Activated CD8-positive, alpha-beta T cell treated with anti-CD3 and anti-CD28 coated beads for 36 hours (primary cell): ENCODE measurements around the gene LVRN. TPM values are rescaled to one million over a fixed set of nuclear protein-coding genes. Genes with fewer than 3 reads are reported as not detected.

Source experiments
- ATAC-seq: fragments of 200-7000 bp; cut with Tn5 transposase; one replicate; pipeline ENCODE4 v1.10.0; 2021; ENCODE audit warnings: mild to moderate bottlenecking, moderate library complexity
- CTCF ChIA-PET: fragments of 350-600 bp; sonication (Branson Sonifier 250); formaldehyde crosslinking; loops from one replicate; lab custom pipeline; 2021; ENCODE audit warnings: antibody characterized with exemption; lab: Charles Lee
- POLR2A ChIA-PET: fragments of 350-600 bp; sonication (Branson Sonifier 250); formaldehyde crosslinking; loops from one replicate; lab custom pipeline; 2021; ENCODE audit warnings: antibody characterized with exemption; lab: Charles Lee
- DNase-seq: peaks from one replicate; pipeline ENCODE4 v3.0.0-alpha.2; 2020
- H3K27ac Mint-ChIP-seq: one replicate; pipeline ENCODE4 v1.8.0; 2021; ENCODE audit warnings: mild to moderate bottlenecking, mixed read lengths
- H3K27me3 Mint-ChIP-seq: one replicate; pipeline ENCODE4 v1.8.0; 2021; ENCODE audit warnings: mixed read lengths
- H3K36me3 Mint-ChIP-seq: one replicate; pipeline ENCODE4 v1.8.0; 2021; ENCODE audit warnings: low read depth, mixed read lengths
- H3K4me1 Mint-ChIP-seq: one replicate; pipeline ENCODE4 v1.8.0; 2021; ENCODE audit warnings: low read depth, mixed read lengths
- H3K4me3 Mint-ChIP-seq: one replicate; pipeline ENCODE4 v1.8.0; 2021; ENCODE audit warnings: mild to moderate bottlenecking, moderate library complexity, mixed read lengths
- H3K9me3 Mint-ChIP-seq: one replicate; pipeline ENCODE4 v1.8.0; 2021; ENCODE audit warnings: mixed read lengths
- CTCF ChIP-seq: fragments of 200-600 bp; IDR thresholded peaks from one replicate; pipeline ENCODE4 v1.8.0; 2022; ENCODE audit warnings: antibody characterized with exemption, mild to moderate bottlenecking
- intact Hi-C: fragments of 100-400 bp; cut with micrococcal nuclease; formaldehyde crosslinking; loops from one replicate; pipeline ENCODE4 v1.10.0; 2022
- total RNA-seq, 2 experiments: library from RNA; stranded (reverse); gene quantifications; one replicate each; pipeline ENCODE4 v1.2.3, GENCODE V29; 2021

LVRN gene
- total RNA-seq, 2 experiments from 2014 or later, result 0.27 to 0.29 TPM

- no peak for TF ChIP-seq CTCF
- no peak for DNase-seq
- ChIA-PET CTCF (no interaction called here), POLR2A (no interaction called here)
- Mint-ChIP-seq H3K9me3 (no peaks in the 10 kb centered on the region), H3K4me3 (no peak overlapping the region), H3K27me3 (peaks cover 5% of the 10 kb centered on the region), H3K27ac (no peak overlapping the region), H3K4me1 (no peaks in the 10 kb centered on the region), H3K36me3 (no peaks in the 10 kb centered on the region)
- no peak for ATAC-seq
- intact Hi-C loops, result no loop called here
Measured at GRCh38 chr5:116013936-116014335, 51.7 kb downstream of the LVRN start.

GRCh38 chr5:116023619-116024018, 61.3 kb downstream of the LVRN start:
- H3K27ac Mint-ChIP-seq, result no peak overlapping the region
- no peak overlapping the region for H3K4me3 Mint-ChIP-seq
- ATAC-seq (no peak), DNase-seq (no peak)
- H3K4me1 Mint-ChIP-seq, result no peaks in the 10 kb centered on the region
- POLR2A ChIA-PET, result no interaction called here
- H3K27me3 Mint-ChIP-seq, result peaks cover 7% of the 10 kb centered on the region
- intact Hi-C loops, result no loop called here
- CTCF ChIA-PET, result no interaction called here
- H3K9me3 Mint-ChIP-seq, result no peaks in the 10 kb centered on the region
- TF ChIP-seq CTCF, result no peak
- no peaks in the 10 kb centered on the region for H3K36me3 Mint-ChIP-seq

- Mint-ChIP-seq H3K36me3 (no peaks in the 10 kb centered on the region), H3K27me3 (peaks cover 11% of the 10 kb centered on the region), H3K4me3 (no peak overlapping the region), H3K9me3 (no peaks in the 10 kb centered on the region), H3K4me1 (no peaks in the 10 kb centered on the region), H3K27ac (no peak overlapping the region)
- intact Hi-C loops, result no loop called here
- ATAC-seq (no peak), DNase-seq (no peak)
- ChIA-PET POLR2A (no interaction called here), CTCF (no interaction called here)
- TF ChIP-seq CTCF, result no peak
Measured at GRCh38 chr5:116025866-116026265, 63.6 kb downstream of the LVRN start.

DNA sequence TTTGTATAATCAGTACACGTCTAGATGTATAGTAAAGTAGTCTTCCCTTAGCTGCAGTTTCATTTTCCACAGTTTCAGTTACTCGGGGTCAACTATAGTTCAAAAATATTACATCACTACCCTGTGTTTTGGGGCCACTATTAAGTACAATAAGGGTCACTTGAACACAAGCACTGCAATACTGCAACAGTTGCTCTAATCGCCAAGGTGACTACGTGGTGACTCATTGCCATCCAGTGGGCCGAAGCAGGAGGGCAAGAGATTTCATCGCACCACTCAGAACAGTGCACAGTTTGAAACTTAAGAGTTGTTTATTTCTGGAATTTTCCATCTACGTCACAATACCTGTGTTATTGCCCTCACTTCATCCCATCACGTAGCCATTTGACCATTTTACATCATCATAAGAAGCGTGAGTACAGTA, 69.8 kb downstream of the LVRN start, which contains the start of gene ARL14EPL:
Gene ARL14EPL (plus strand): TSS at position 379 of the 424 bp plus-strand sequence. CDS start 18,994 bp downstream, outside the sequence.
- H3K36me3 Mint-ChIP-seq, result no peaks in the 10 kb centered on the region
- ChIA-PET POLR2A (no interaction called here), CTCF (interaction anchor here (1.0 kb wide), 1 partner anchor 72 kb away, joined by 3 read pairs; no protein-coding TSS in a partner anchor)
- ATAC-seq, result peak; percentile 91
- peak; percentile 57 for DNase-seq
- peaks cover 8% of the 10 kb centered on the region for H3K4me1 Mint-ChIP-seq
- no peak for TF ChIP-seq CTCF
- intact Hi-C loops, result no loop called here
- no peak within 1 kb of the TSS for H3K4me3 Mint-ChIP-seq
- no peaks in the 10 kb centered on the region for H3K9me3 Mint-ChIP-seq
- no peak within 1 kb of the TSS for H3K27ac Mint-ChIP-seq
- H3K27me3 Mint-ChIP-seq, result peaks cover 16% of the 10 kb centered on the region

DNA sequence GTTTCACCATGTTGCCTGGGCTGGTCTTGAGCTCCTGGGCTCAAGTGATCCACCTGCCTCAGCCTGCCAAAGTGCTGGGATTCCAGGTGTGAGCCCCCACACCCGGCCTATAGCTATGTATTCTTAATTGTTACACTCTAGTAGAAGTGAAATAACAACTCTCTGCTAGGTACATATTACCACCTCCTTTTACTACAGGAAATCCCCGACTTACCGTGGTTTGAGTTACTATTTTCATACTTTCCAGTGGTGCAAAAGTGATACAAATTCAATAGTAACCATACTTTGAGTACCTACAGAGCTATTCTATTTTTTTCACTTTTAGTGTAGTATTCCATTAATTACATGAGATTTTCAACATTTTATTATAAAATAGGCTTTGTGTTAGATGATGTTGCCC, 70.7 kb downstream of the LVRN start:
- ChIA-PET CTCF (interaction anchor here (1.2 kb wide), 1 partner anchor 190 kb away, joined by 3 read pairs; no protein-coding TSS in a partner anchor), POLR2A (no interaction called here)
- H3K9me3 Mint-ChIP-seq, result no peaks in the 10 kb centered on the region

More for the DNA sequence above, 70.7 kb downstream of the LVRN start:
- Mint-ChIP-seq H3K27me3 (peaks cover 13% of the 10 kb centered on the region), H3K4me3 (no peak overlapping the region), H3K27ac (no peak overlapping the region), H3K4me1 (peaks cover 15% of the 10 kb centered on the region), H3K36me3 (no peaks in the 10 kb centered on the region)
- ATAC-seq, result no peak
- no peak for DNase-seq
- intact Hi-C loops, result no loop called here
- no peak for TF ChIP-seq CTCF
